GM12878 (cell line): Measurements from ENCODE around the gene ARSJ. TPM values are rescaled to one million over a fixed set of nuclear protein-coding genes. Genes with fewer than 3 reads are reported as not detected.

Experiments used
- ATAC-seq: fragments of 200-7000 bp; cut with Tn5 transposase; 3 replicates; pipeline ENCODE4 v1.9.1; 2020; ENCODE audit warnings: mild to moderate bottlenecking, moderate library complexity
- BruUV-seq: library from RNA; stranded (reverse); fragments of 400-500 nt; replicated peaks from 2 replicates; lab custom pipeline; 2021; lab: Mats Ljungman, UMichigan
- CTCF ChIA-PET: fragments of 300-600 bp; sonication (Branson Sonifier 250); formaldehyde crosslinking; extraction: SDS; loops from one replicate; lab custom pipeline; 2021; ENCODE audit warnings: inconsistent platforms; lab: Yijun Ruan, JAX
- POLR2A ChIA-PET: fragments of 350-600 bp; formaldehyde crosslinking; extraction: SDS; loops from one replicate; lab custom pipeline; 2021; ENCODE audit warnings: inconsistent platforms; lab: Charles Lee
- RAD21 ChIA-PET: fragments of 300-600 bp; sonication (Branson Sonifier 250); formaldehyde crosslinking; loops from one replicate; lab custom pipeline; 2023; ENCODE audit warnings: antibody characterized with exemption; ENCODE audit not compliant: unreplicated experiment; lab: Charles Lee
- SMC1A ChIA-PET: fragments of 300-600 bp; sonication (Branson Sonifier 250); formaldehyde crosslinking; loops from one replicate; lab custom pipeline; 2023; ENCODE audit not compliant: unreplicated experiment, uncharacterized antibody; lab: Charles Lee
- DNase-seq: peaks from one replicate; pipeline ENCODE4 v3.0.0-alpha.2; 2011; ENCODE audit warnings: low read depth, low spot score
- FAIRE-seq: peaks from 3 replicates; lab custom pipeline; 2011; peaks lifted over from hg19 to GRCh38; lab: Jason Lieb, UNC
- H2AFZ ChIP-seq: 2 replicates; pipeline ENCODE4 v1.6.0; 2011; ENCODE audit warnings: low read depth, low read length, control low read depth; ENCODE audit not compliant: control insufficient read depth
- H3K27ac ChIP-seq: 2 replicates; pipeline ENCODE4 v1.5.1; 2011; ENCODE audit warnings: control low read depth; ENCODE audit not compliant: control insufficient read depth, insufficient read depth
- H3K27me3 ChIP-seq, 2 experiments: replicated peaks in 1 of 2; 2 replicates each; pipeline versions ENCODE4 v1.6.0 to v1.6.1; 2011; ENCODE audit warnings: low read length in 1 of 2; ENCODE audit not compliant: control insufficient read depth in 2 of 2, insufficient read depth in 2 of 2
- H3K36me3 ChIP-seq, 2 experiments: 2 replicates each; pipeline ENCODE4 v1.5.1; 2011; ENCODE audit warnings: low read length in 1 of 2; ENCODE audit not compliant: control insufficient read depth in 2 of 2, insufficient read depth in 2 of 2
- H3K4me1 ChIP-seq: 2 replicates; pipeline ENCODE4 v1.6.1; 2011; ENCODE audit warnings: mild to moderate bottlenecking, low read length, moderate library complexity, mixed read lengths; ENCODE audit not compliant: control insufficient read depth, insufficient read depth
- H3K4me2 ChIP-seq: 2 replicates; pipeline ENCODE4 v1.6.0; 2011; ENCODE audit warnings: control low read depth; ENCODE audit not compliant: control insufficient read depth, insufficient read depth
- H3K4me3 ChIP-seq: fragments of 200-600 bp; sonication (generic); 2 replicates; pipeline ENCODE4 v1.5.1; 2016
- H3K79me2 ChIP-seq: 2 replicates; pipeline ENCODE4 v1.6.0; 2011; ENCODE audit warnings: low read length; ENCODE audit not compliant: control insufficient read depth, insufficient read depth
- H3K9ac ChIP-seq: 2 replicates; pipeline ENCODE4 v1.8.0; 2011; ENCODE audit warnings: low read length, control low read depth, mixed read lengths; ENCODE audit not compliant: control insufficient read depth, insufficient read depth
- H3K9me3 ChIP-seq: replicated peaks from 3 replicates; pipeline ENCODE4 v1.5.1; 2011; ENCODE audit warnings: mild to moderate bottlenecking, low read length; ENCODE audit not compliant: control insufficient read depth, insufficient read depth
- H4K20me1 ChIP-seq: 2 replicates; pipeline ENCODE4 v1.6.0; 2011; ENCODE audit not compliant: control insufficient read depth, insufficient read depth
- BACH1 ChIP-seq: fragments of 450-650 bp; IDR thresholded peaks from 2 replicates; pipeline ENCODE4 v1.6.1; 2017; ENCODE audit warnings: mild to moderate bottlenecking, borderline replicate concordance
- EGR1 ChIP-seq, 2 experiments: IDR thresholded peaks; 1 replicate in 1 of 2; 2 replicates in 1 of 2; pipeline ENCODE4 v1.6.1; 2011 to 2012; ENCODE audit warnings: low read depth in 2 of 2, low read length in 2 of 2, borderline replicate concordance in 1 of 2, mild to moderate bottlenecking in 1 of 2, moderate library complexity in 1 of 2
- IKZF2 ChIP-seq, 2 experiments: fragments of 450-650 bp; IDR thresholded peaks; 2 replicates each; pipeline ENCODE4 v1.6.1; 2017; ENCODE audit warnings: mild to moderate bottlenecking in 2 of 2, moderate library complexity in 2 of 2
- RAD51 ChIP-seq: fragments of 450-650 bp; IDR thresholded peaks from 2 replicates; pipeline ENCODE4 v1.6.1; 2016; ENCODE audit warnings: moderate library complexity, mild to moderate bottlenecking, inconsistent platforms
- RCOR1 ChIP-seq: conservative IDR thresholded peaks from 2 replicates; pipeline ENCODE4 v1.6.1; 2012; ENCODE audit warnings: low read depth, low read length, improper control_type of control experiment
- STAT1 ChIP-seq: fragments of 450-650 bp; conservative IDR thresholded peaks from 2 replicates; pipeline ENCODE4 v1.6.1; 2014; ENCODE audit warnings: antibody characterized with exemption, mild to moderate bottlenecking
- TAF1 ChIP-seq: IDR thresholded peaks from 2 replicates; pipeline ENCODE4 v1.6.1; 2011; ENCODE audit warnings: mild to moderate bottlenecking, low read depth, low read length, borderline replicate concordance
- WGBS: methylation state at CpG from one replicate; pipeline ENCODE4 v1.1.6; 2016; ENCODE audit warnings: low lambda C conversion rate; ENCODE audit not compliant: insufficient replicate concordance, insufficient coverage; ENCODE audit errors: missing lambda C conversion rate; 5-methylcytosine and 5-hydroxymethylcytosine counted together
- in situ Hi-C: fragments of 300-500 bp; cut with MboI; formaldehyde crosslinking; loops from 9 replicates; pipeline ENCODE4 v1.14.3; 2018; ENCODE audit warnings: mixed read lengths
- intact Hi-C: fragments of 100-400 bp; cut with micrococcal nuclease; formaldehyde crosslinking; loops from one replicate; pipeline ENCODE4 v1.14.2; 2022; ENCODE audit not compliant: unreplicated experiment
- polyA plus RNA-seq, 11 experiments: library from polyadenylated mRNA; depleted of rRNA in 4 of 11; unstranded in 6 of 11; stranded (reverse) in 5 of 11; fragments of >200 nt; fragmentation: Nextera tagmentation in 4 of 11; fragmentation: Illumina TruSeq in 1 of 11; extraction: Ambion mirVana in 4 of 11; extraction: Trizol in 1 of 11; gene quantifications; 1 replicate in 1 of 11; 2 replicates in 10 of 11; pipeline versions ENCODE4 v1.2.1 to v1.2.3, GENCODE V29; 2011 to 2016; ENCODE audit warnings: inconsistent platforms in 2 of 11, missing spikeins in 2 of 11, low read depth in 1 of 11
- total RNA-seq, 4 experiments: library from RNA; depleted of rRNA in 3 of 4; stranded (reverse); fragments of >200 nt in 3 of 4; fragmentation: Illumina TruSeq in 1 of 4; extraction: Trizol in 1 of 4; gene quantifications; 2 replicates each; pipeline versions ENCODE4 v1.2.1 to v1.2.3, GENCODE V29; 2013 to 2021
- TF ChIP-seq, protein P1 (sequence below): IDR thresholded peaks from 2 replicates; pipeline ENCODE4 v1.6.1; 2012; ENCODE audit warnings: mild to moderate bottlenecking, low read depth, low read length

Gene ARSJ
- total and polyA plus RNA-seq, 10 of the 15 experiments (the other 5 are each of a cell fraction or from before 2014, with no cell fraction given) = under 0.01 to 0.19 (median 0.04) TPM; not detected in 5

DNA sequence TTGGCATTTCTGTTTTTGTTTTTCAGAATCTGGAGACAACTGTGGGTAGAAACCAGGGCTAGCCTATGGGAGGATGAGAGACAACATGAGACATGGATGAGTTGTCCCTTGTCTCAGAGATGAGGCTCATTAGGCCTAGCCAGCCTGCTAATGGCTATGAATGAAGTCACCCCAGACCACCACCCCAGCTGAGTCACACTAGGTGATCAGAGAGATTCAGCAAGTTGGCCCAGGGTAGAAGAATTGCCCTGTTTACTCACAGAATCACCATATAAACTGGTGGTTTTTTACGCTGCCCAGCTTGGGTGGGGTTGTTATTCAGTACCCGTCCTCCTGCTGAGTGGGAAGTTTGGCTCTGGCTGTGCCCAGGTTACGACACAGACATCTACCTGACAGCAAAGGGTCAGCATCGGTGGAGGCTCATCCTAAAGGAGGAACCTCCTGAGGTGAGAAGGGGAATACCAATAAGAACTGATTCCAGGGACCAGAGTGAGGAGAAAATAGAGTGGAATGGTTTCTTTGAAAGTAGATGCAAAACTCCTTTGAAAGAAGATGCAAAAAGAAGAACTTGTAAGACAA, 17.2 kb upstream of the ARSJ start:
- H3K9ac ChIP-seq = no peak overlapping the region
- H3K27ac ChIP-seq = no peak overlapping the region
- no peaks in the 10 kb centered on the region for H3K36me3 ChIP-seq
- no peak for TF ChIP-seq EGR1 (IDR thresholded peaks at IDR 0.05; ENCODE audit: borderline replicate concordance in 1 of 2, low read depth in 2 of 2, low read length in 2 of 2)
- TF ChIP-seq STAT1 = no peak
- TF ChIP-seq TAF1 = no peak
- TF ChIP-seq, protein P1, sequence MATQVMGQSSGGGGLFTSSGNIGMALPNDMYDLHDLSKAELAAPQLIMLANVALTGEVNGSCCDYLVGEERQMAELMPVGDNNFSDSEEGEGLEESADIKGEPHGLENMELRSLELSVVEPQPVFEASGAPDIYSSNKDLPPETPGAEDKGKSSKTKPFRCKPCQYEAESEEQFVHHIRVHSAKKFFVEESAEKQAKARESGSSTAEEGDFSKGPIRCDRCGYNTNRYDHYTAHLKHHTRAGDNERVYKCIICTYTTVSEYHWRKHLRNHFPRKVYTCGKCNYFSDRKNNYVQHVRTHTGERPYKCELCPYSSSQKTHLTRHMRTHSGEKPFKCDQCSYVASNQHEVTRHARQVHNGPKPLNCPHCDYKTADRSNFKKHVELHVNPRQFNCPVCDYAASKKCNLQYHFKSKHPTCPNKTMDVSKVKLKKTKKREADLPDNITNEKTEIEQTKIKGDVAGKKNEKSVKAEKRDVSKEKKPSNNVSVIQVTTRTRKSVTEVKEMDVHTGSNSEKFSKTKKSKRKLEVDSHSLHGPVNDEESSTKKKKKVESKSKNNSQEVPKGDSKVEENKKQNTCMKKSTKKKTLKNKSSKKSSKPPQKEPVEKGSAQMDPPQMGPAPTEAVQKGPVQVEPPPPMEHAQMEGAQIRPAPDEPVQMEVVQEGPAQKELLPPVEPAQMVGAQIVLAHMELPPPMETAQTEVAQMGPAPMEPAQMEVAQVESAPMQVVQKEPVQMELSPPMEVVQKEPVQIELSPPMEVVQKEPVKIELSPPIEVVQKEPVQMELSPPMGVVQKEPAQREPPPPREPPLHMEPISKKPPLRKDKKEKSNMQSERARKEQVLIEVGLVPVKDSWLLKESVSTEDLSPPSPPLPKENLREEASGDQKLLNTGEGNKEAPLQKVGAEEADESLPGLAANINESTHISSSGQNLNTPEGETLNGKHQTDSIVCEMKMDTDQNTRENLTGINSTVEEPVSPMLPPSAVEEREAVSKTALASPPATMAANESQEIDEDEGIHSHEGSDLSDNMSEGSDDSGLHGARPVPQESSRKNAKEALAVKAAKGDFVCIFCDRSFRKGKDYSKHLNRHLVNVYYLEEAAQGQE = no peak
- TF ChIP-seq RAD51 = no peak
- TF ChIP-seq RCOR1 = no peak
- no peak for TF ChIP-seq IKZF2 (IDR thresholded peaks at IDR 0.05)
- TF ChIP-seq BACH1 = no peak
- TF ChIP-seq, all 136 proteins: peak for 0
- Histone ChIP-seq H2AFZ (no peak overlapping the region), H3K79me2 (no peaks in the 10 kb centered on the region), H3K9me3 (no peaks in the 10 kb centered on the region), H3K4me1 (no peaks in the 10 kb centered on the region), H3K4me2 (no peak overlapping the region), H4K20me1 (no peaks in the 10 kb centered on the region), H3K4me3 (no peak overlapping the region), H3K27me3 (no peaks in the 10 kb centered on the region)
- FAIRE-seq (no peak), DNase-seq (no peak), ATAC-seq (peak; percentile 42)
- ChIA-PET SMC1A (interaction anchor here (2.0 kb wide), 1 partner anchor 25 kb away, joined by 6 read pairs; no protein-coding TSS in a partner anchor), POLR2A (no interaction called here), RAD21 (no interaction called here), CTCF (no interaction called here)
- 46% methylated on average over 4 of the region's 4 CpGs for WGBS
- in situ Hi-C loops (no loop called here), intact Hi-C loops (no loop called here)
- BruUV-seq = no TSS peak
